H1 (cell line): ENCODE measurements around the gene GPR35. TPM values are rescaled to one million over a fixed set of nuclear protein-coding genes. Genes with fewer than 3 reads are reported as not detected.

Experiments
- HDAC2 ChIP-seq, 2 experiments: fragments of 300-600 bp in 1 of 2; sonication (generic) in 1 of 2; IDR thresholded peaks; 2 replicates each; pipeline ENCODE4 v1.6.1; 2011 to 2012; ENCODE audit warnings: low read depth in 2 of 2, low read length in 2 of 2, mild to moderate bottlenecking in 2 of 2, moderate library complexity in 2 of 2, borderline replicate concordance in 1 of 2, inconsistent platforms in 1 of 2
- HDAC6 ChIP-seq: IDR thresholded peaks from one replicate; pipeline ENCODE4 v1.7.1; 2012; ENCODE audit warnings: low read depth, mild to moderate bottlenecking, inconsistent platforms, low read length, moderate library complexity
- KDM4A ChIP-seq: IDR thresholded peaks from one replicate; pipeline ENCODE4 v1.7.1; 2012; ENCODE audit warnings: low read depth, mild to moderate bottlenecking, moderate library complexity, low read length, inconsistent platforms; ENCODE audit not compliant: severe bottlenecking
- KDM5A ChIP-seq: fragments of 200-600 bp; IDR thresholded peaks from 2 replicates; pipeline ENCODE4 v1.7.1; 2012; ENCODE audit warnings: mild to moderate bottlenecking, low read length, inconsistent platforms, mixed read lengths
- POLR2A ChIP-seq, 2 experiments: IDR thresholded peaks; 1 replicate in 1 of 2; 2 replicates in 1 of 2; pipeline ENCODE4 v1.6.1; 2011; ENCODE audit warnings: low read depth in 2 of 2, low read length in 2 of 2, mild to moderate bottlenecking in 2 of 2; ENCODE audit errors: control extremely low read depth in 1 of 2
- RBBP5 ChIP-seq: IDR thresholded peaks from 2 replicates; pipeline ENCODE4 v1.7.1; 2012; ENCODE audit warnings: low read depth, mild to moderate bottlenecking, inconsistent platforms, low read length, moderate library complexity, borderline replicate concordance
- RXRA ChIP-seq: IDR thresholded peaks from 2 replicates; pipeline ENCODE4 v1.6.1; 2011; ENCODE audit warnings: low read depth, mild to moderate bottlenecking, low read length, moderate library complexity; ENCODE audit not compliant: insufficient read depth
- SRF ChIP-seq: IDR thresholded peaks from 2 replicates; pipeline ENCODE4 v1.6.1; 2011; ENCODE audit warnings: mild to moderate bottlenecking, low read depth, low read length, moderate library complexity
- polyA plus RNA-seq, 7 experiments: library from polyadenylated mRNA; depleted of rRNA in 3 of 7; stranded (reverse) in 5 of 7; unstranded in 2 of 7; fragments of >200 nt in 5 of 7; fragments of 200-250 nt in 2 of 7; gene quantifications; 1 replicate in 5 of 7; 2 replicates in 1 of 7; 4 replicates in 1 of 7; pipeline versions ENCODE4 v1.2.1 to v1.2.3, GENCODE V29; 2011 to 2013; ENCODE audit warnings: missing spikeins in 2 of 7, mixed read lengths in 2 of 7
- total RNA-seq: library from RNA; stranded (reverse); fragmentation: NEBNext Ultra II Directional; extraction: Animal tissue kit (Norgen Biotek cat#: 25700); gene quantifications from 2 replicates; pipeline ENCODE4 v1.2.1, GENCODE V29; 2021
- TF ChIP-seq, protein P1 (sequence below): IDR thresholded peaks from 2 replicates; pipeline ENCODE4 v1.6.1; 2011; ENCODE audit warnings: low read length, improper control_type of control experiment
- TF ChIP-seq, protein P2 (sequence below): IDR thresholded peaks from 2 replicates; pipeline ENCODE4 v1.6.1; 2011; ENCODE audit warnings: low read depth, mild to moderate bottlenecking, low read length; ENCODE audit not compliant: insufficient read depth

Gene GPR35
- total and polyA plus RNA-seq, 2 of the 8 experiments (the other 6 are each of a cell fraction or from before 2014, with no cell fraction given): 0.47 TPM; not detected in 1

DNA sequence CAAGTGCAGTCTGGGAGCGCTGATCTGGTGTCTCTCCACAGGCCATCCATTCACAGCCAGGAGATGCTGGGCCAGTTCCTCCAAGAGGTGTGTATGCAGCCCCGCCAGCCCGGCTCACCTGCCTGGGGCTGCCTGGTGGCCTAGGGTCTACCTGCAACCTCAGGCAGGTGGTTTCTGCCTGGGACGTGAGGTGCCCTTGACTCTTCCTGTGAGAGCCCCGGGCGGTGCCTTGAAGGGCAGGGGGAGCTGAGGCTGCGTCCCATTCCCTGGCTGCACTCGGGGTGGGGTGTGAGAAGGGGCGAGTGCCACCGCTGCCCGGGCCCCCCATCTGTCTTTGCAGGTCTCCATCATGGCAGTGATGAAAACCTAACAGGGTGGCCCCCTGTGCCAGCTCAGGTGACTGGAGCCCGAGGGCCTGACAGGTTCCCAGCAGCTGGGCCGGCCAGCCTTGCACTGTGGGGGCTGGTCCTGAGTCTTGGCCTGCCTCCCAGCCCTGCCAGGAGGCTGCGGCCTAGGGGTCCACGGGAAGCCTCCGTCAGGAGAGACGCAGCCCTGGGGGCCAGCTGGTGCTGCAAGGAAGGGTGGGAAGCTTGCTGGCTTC lies 26.9 kb upstream of the GPR35 start (continued):
- no peak for TF ChIP-seq HDAC6
- no peak for TF ChIP-seq RBBP5
- no peak for TF ChIP-seq HDAC2 (IDR thresholded peaks at IDR 0.05; ENCODE audit: borderline replicate concordance in 1 of 2, low read depth in 2 of 2, low read length in 2 of 2)
- TF ChIP-seq SRF: no peak
- TF ChIP-seq, protein P1, sequence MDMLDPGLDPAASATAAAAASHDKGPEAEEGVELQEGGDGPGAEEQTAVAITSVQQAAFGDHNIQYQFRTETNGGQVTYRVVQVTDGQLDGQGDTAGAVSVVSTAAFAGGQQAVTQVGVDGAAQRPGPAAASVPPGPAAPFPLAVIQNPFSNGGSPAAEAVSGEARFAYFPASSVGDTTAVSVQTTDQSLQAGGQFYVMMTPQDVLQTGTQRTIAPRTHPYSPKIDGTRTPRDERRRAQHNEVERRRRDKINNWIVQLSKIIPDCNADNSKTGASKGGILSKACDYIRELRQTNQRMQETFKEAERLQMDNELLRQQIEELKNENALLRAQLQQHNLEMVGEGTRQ: no peak
- TF ChIP-seq KDM5A: no peak
- TF ChIP-seq KDM4A: no peak
- TF ChIP-seq POLR2A (IDR thresholded peaks at IDR 0.05; ENCODE audit: control extremely low read depth in 1 of 2, low read depth in 2 of 2, low read length in 2 of 2): no peak
- TF ChIP-seq RXRA: no peak
- TF ChIP-seq, protein P2, sequence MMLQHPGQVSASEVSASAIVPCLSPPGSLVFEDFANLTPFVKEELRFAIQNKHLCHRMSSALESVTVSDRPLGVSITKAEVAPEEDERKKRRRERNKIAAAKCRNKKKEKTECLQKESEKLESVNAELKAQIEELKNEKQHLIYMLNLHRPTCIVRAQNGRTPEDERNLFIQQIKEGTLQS: no peak
